Activated effector memory CD4-positive, alpha-beta T cell treated with Interleukin-2 at 50 U/mL for 16 hours (primary cell): ENCODE results near the gene TTC16.
A peak's percentile ranks its signal among the peaks of the same experiment; 100 is the strongest.
"Not testable (repeated sequence)": the region's sequence is repeated elsewhere in the genome, so short reads cannot be mapped to it uniquely, and the experiment has no call there.

ENCODE experiments used
- DNase-seq: peaks from one replicate; pipeline ENCODE4 v3.0.0-alpha.2; 2020

Gene TTC16

DNA sequence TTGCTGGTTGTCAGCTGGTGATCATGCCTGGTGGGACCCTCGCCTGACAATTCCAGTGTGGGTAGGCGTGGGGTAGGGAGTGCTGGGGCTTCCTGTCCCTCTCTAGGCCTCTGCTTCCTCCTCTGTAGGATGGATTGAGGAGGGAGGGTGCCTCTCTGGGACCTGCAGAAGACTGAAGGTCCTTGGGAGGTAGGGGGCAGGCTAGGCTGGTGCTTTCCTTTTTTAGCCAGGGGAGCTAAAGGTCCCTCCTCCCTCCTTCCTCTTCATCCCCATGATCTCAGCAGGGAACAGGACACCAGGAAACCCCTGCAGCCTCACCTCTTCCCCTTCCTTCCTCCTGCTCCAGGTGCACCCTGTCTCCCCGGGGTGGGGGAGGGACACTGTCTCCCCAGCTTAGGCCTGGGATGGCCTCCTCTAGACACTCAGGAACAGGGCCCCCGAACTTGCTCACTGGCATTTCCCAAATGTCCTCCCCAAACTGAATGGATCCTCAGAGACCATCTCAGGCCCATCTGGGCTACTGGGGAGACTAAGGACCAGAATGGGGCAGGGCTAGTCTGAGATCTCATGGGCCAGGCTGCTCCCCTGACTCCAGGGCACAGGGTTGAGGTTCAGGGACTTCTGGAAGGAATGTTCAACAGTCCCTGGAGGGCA is 54.2 kb downstream of the TTC16 start:
- no peak for DNase-seq

DNA sequence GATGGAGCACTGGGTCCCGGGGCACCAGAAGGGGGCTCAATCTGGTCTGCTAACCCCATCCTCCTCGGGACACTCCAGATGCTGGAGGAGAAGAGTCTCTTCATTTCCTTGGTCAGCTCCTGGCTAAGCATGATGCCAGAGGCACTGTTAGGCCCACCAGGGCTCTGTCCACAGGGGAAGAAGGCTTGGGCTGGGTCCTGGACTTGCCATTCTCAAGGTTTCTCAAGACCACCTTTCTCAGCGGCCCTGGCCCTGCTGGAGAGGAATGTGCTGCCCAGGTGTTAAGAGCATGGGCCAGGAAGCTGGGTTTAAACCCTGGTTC is 54.7 kb downstream of the TTC16 start:
- DNase-seq: no peak

DNA sequence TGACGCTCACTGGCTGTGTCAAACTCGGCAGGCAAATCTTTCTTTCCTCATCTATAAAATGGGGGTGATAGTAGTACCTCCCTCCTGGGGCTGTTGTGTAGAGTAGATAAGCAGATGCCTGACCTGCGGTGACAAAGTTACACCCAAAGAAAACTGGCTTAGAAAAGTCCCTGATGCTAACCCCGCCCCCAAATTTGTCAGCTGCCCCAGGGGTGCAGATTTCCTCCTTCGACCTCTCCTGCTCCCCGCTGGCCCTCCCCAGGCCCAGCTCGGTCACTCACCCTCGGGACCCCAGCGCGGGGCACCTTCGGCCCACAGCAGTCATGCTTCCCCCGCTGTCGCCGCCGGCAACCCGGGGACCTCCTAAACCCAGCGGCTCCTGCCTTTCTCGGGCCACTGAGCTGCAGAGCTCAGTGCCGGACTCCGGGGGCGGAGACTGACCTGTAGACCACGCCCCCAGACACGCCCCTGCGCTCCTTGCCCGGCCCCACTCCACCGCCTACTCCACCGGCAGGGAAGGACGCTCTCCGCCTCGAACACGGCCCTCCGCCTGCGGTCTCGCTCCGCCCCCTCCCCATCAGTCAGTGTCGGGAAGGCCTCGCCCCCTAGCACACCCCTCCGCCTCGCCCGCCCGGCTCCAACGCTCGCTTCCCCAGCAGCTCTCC is 55.2 kb downstream of the TTC16 start:
- peak; percentile 94 for DNase-seq

DNA sequence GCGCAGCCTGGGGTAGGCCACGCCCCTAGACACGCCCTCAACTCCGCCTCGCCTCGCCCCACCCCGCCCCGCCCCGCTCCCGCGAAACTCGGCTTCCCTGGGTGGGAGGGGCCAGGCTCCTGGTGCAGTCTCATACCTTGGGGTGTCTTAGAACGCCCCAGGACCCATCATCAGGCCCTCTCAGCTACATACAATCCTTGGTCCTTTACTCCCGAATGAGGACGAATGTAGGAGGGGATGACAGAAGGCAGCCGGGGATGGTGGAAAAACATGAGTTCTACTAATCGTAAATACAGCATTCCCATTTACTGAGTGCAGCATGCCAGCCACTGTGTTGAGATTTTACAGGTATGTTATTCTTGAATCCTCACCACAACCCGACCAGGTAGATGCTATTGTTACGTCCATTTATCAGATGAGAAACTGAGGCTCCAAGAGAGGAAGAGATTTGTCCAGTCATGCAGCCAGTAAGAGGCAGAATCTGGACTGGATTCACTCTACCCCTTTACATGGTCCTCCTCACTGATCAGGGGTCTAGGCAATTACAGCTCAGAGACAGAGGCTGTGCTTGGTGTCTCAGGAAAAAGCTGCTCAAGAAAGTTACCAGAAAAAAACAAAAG is 55.8 kb downstream of the TTC16 start:
- no peak for DNase-seq

DNA sequence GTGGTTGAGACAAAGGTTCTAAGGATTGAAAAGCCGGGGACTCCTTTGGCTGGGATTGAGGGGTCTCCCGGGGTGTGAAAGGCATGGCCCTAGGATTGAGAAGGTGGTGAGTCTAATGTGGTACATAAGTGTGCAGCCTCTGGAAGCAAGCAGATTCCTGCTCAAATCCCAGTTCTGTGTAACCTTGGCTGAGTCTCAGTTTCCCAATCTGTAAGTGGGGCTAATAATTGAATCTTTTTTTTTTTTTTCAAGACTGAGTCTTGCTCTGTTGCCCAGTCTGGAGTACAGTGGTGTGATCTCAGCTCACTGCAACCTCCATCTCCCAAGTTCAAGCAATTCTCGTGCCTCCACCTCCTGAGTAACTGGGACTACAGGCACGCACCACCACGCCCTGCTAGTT is 56.7 kb downstream of the TTC16 start:
- DNase-seq: no peak

DNA sequence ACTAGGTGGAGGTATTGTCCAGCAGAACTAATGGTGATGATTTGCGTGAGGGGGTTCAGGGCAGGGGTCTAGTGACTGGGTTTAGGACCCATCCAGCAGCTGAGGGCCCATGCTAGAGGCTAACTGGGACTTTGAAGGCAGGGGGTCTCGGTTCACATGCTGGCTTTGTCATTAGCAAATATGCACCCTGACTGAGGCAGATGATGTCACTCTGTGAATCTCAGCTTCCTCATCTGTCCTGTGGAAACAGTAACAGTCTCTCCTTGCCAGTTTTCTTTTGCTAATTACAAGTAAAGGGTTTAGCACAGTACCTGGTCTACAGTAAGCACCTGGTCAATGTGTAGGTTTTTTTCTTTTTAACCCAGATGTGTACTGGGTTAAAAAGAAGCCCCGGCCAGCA is 57.4 kb downstream of the TTC16 start:
- DNase-seq: no peak

DNA sequence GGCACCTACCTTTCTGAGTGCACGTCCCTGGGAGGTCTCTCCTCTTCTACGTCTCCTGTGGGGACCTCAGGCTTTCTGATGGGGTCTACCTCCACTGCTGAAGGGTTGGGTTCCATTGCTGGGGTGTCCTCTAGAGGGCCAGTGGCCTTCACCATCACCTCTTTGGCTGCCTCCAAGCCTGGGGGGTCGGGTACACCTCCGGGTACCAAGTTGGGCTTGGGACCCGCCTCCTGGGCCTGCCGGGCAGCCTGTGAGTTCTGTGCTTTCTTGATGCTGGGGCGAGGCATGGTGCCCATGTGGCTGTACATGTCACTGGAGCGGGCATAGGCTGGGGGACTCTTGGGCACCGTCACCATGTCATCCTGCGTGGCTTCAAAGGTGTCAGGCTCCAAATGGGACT is 58.1 kb downstream of the TTC16 start:
- no peak for DNase-seq

DNA sequence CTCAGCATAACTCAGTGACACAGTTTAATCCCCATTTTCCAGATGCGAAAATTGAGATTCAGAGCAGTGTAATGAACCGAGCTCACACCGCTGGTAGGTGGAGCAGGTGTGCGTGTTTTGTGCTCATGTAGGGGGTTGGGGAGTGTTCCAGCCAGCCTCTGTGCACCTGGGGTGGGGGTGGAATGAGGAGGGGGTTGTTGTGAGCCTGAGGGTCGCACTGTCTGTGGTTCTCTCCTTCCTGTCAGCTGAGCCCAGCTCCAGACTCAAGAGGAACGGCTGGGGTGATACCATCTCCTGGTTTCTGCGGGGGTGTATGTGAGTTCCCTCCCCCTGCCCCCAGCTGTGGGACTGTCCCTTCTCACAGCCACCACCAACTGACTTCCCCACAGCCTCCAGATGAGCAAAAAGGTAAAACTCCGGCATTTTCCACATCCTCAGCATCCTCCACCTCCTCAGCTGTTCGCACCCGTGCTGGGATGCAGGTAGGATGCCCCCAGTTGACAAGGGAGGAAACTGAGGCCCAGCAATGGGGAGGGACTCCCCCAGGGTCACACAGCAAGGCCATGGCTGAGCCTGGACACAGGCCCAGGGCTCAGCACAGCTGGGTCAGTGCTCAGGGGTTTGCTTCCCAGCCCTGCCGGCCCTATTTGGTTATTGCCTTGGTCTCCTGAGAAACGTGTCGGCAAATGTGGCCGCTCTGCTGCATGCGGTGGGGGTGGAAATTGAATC is 60.5 kb downstream of the TTC16 start:
- peak; percentile 73 for DNase-seq

DNA sequence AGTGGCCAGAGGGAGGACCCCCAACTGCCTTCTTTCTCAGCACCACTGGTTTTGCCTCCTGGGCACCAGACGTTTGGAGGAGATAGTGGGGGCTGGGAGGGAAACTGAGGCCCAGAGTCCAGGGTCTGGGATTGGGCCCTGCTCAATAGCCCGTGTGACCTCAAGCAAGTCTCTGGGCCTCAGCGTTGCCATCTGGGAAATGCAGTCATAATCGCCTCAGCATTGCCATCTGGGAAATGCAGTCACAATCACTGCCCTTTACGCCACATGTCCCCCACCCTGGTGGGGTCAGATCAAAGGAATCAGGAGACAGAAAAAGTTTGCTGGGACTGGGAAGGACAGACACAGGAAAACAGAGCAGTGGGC is 61.0 kb downstream of the TTC16 start:
- DNase-seq: no peak

DNA sequence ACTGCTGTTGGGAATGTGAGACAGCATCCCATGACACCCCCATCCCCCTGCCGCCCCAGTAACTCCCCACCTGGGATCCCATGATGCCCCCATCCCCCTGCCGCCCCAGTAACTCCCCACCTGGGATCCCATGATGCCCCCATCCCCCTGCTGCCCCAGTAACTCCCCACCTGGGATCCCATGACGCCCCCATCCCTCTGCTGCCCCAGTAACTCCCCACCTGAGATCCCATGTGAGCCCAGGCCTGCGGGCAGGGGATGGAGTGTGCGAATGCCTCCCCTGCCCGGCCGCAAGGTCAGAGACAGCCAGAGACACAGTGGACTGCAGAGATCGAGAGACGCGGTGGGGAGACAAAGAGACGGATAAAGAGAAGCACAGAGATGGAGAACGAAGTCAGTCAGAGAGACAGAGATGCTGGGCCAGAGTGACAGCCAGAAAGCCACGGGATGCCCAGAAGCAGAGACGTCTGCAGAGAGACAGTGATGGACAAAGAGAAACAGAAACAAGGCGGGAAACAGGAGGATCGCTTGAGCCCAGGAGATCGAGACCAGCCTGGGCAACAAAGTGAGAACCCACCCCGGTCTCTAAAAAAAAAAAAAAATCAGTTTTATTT is 61.6 kb downstream of the TTC16 start:
- DNase-seq: no peak

DNA sequence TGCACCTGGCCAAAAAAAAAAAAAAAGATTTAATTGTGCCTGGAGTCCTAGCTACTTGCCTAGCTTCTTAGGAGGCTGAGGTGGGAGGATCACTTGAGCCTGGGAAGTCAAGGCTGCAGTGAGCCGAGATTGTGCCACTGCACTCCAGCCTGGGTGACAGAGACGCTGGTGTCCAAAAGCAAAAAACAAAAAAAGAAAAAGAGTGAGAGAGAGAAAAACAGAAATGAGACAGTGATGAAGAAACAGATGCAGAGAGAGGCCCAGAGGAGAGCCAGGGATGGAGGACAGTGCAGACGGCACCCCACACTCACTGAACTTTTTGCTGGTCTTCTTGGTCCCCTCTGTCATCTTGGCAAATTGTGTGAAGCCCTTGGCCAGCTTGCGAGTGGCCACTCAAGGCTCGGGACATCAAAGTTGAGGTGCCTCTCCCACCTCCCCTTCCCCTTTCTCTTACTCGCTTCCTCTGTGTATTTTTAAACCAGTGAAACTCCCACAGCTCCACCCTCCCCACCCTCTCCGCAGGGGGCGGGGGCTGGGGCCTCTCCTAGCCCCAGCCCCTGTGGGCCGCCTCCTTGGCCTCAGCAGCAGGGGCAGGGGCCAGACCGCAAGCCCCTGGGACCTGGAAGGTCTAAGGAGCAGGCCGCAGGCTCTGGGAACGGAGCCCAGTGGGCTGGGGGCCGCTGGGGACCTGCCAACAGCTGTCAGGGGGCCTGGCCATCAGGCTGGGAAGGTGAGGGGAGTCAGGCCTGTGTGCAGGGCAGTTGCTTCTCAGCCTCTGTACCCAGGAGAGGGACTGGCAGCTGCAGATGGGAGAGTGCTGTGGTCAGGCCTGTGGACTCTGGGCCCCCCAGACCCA is 62.6 kb downstream of the TTC16 start, which contains the start of gene SH2D3C:
TSS of gene SH2D3C (minus strand) at position 387 of the 856 bp plus-strand sequence. CDS start at position 348, 39 bp downstream.
- peak; percentile 44 for DNase-seq

DNA sequence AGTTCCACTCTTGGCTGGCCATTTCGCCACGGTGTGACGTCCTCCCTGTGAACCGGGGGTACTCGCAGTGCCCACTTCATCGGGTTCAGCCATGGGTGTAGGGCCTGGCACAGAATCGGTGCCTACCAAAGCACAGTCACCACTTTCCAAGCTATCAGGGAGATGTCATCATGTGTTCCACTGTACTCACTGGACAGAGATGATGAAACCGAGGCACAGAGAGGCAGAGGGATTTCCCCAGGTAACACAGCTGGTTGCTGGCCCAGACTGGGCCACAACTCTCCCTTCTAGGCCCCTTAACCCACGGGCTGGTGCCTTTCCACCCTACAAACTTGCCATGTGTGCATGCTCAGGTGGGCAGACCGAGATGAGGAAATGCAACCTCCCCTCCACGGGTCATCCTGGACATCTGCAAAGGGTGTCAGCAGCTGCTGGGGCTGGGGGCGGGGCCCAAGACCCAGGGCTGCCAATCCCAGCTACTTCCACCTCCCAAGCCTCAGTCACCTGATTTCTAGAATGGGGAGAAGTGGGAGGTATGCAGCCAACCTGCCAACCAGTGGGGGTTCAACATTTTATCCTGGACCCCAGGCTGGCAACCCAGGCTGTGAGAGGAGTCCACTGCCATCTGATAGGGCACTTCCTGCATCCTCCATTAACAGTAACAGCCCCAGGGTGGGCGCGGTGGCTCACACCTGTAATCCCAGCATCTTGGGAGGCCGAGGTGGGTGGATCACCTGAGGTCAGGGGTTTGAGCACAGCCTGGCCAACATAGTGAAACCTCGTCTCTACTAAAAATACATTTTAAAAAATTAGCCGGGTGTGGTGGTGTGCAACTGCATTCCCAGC is 63.5 kb downstream of the TTC16 start:
- DNase-seq: no peak

DNA sequence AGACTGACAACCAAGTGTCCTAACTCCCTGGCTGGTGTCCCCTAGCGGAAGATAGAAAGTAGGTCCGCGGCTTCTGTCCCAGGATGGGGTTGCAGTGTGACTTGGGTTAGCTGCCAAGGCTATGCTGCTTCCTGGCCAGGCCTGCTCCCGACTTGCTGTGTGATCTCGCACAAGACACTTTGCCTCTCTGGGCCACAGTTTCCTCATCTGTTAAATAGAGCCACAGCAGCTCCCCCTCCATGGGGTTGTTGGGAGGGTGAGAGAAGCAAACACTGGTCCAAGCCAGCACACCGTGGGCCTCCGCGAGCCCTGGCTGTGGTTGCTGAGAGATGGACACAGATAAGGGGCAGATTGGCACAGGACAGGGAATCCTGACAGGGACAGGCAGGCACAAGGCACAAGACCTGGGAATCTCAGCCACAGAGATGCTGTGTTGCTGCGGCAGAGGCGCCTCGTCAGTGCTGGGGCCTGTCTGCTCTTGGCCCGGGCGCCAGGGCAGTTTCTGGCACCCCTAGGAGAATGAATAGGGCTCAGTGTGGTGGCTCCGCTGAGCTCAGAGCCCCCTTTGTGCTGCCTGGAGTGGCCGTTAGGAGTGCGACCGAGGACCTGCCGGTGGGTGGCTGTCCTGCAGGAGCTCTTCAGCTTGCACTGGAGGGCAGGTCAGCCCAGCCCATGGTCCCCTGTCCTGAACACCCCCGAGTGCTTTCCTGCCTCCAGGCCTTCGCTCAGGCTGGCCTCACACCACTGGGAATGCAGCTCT is 64.4 kb downstream of the TTC16 start:
- DNase-seq: no peak

DNA sequence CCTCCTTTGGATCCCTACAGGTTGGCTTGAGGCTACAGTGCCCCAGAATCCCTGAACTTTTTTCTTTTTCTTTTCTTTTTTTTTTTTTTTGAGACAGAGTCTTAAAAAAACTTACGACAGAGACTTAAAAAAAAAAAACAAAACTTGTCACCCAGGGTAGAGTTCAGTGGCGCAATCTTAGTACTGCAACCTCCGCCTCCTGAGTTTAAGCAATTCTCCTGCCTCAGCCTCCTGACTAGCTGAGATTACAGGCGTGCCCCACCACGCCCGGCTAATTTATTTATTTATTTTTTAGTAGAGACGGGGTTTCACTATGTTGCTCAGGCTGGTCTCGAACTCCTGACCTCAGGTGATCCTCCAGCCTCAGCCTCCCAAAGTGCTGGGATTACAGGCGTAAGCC is 65.0 kb downstream of the TTC16 start:
- not testable (repeated sequence) for DNase-seq
